ENCODE results near the gene GALK2. TPM values are rescaled to one million over a fixed set of nuclear protein-coding genes. Genes with fewer than 3 reads are reported as not detected.

Gene GALK2
- total and polyA plus RNA-seq, 2 experiments from 2014 or later, result 11.5 to 23.0 TPM

GRCh38 chr15:49154359-49154758 is 15.7 kb upstream of the GALK2 start (continued):
- TF ChIP-seq ZNF462 (CRISPR knock-in tag; IDR thresholded peaks at IDR 0.05), result no peak

GRCh38 chr15:49154799-49155109 is 15.3 kb upstream of the GALK2 start:
- peak overlapping the region; percentile 99 for H3K4me3 Mint-ChIP-seq
- no peaks in the 10 kb centered on the region for H3K9me3 Mint-ChIP-seq
- peak overlapping the region; percentile 68 for H3K27ac ChIP-seq (ENCODE audit: low read depth)
- H3K4me1 Mint-ChIP-seq, result peaks cover 12% of the 10 kb centered on the region
- peak overlapping the region; percentile 54; the same call in 1 of the 2 replicates for H2AFZ ChIP-seq
- no peak for DNase-seq (ENCODE audit: low spot score)
- no peaks in the 10 kb centered on the region; the same call in 1 of the 2 replicates for H3F3A ChIP-seq (replicated peaks; ENCODE audit: low read depth)
- H3K36me3 Mint-ChIP-seq (ENCODE audit: low read depth), result no peaks in the 10 kb centered on the region
- H3K27ac Mint-ChIP-seq, result peak overlapping the region; percentile 99
- H3K9me2 ChIP-seq (ENCODE audit: insufficient read depth), result no peaks in the 10 kb centered on the region
- peaks cover 67% of the 10 kb centered on the region for H3K79me2 ChIP-seq (replicated peaks; ENCODE audit: insufficient read depth)
- H3K27me3 ChIP-seq (ENCODE audit: insufficient read depth), result no peaks in the 10 kb centered on the region
- H3K4me1 ChIP-seq (ENCODE audit: insufficient read depth), result no peaks in the 10 kb centered on the region; the same call in 1 of the 2 replicates
- H3K4me3 ChIP-seq, result peak overlapping the region; percentile 82
- H3K36me3 ChIP-seq (ENCODE audit: insufficient read depth), result no peaks in the 10 kb centered on the region
- H3K4me2 ChIP-seq, result peak overlapping the region; percentile 93
- TF ChIP-seq CREB1 (CRISPR knock-in tag; IDR thresholded peaks at IDR 0.05; ENCODE audit: low read depth) (no peak), STAT1 (IDR thresholded peaks at IDR 0.05; ENCODE audit: unreplicated experiment) (no peak), JUNB (IDR thresholded peaks at IDR 0.05; ENCODE audit: unreplicated experiment) (no peak), EZH2phosphoT487 (IDR thresholded peaks at IDR 0.05; ENCODE audit: unreplicated experiment) (no peak), REST (IDR thresholded peaks at IDR 0.05; ENCODE audit: unreplicated experiment) (no peak)
- H3K27me3 Mint-ChIP-seq (ENCODE audit: insufficient read depth, low read depth, poor library complexity), result no peaks in the 10 kb centered on the region
- ATAC-seq, result no peak
- H4K20me1 ChIP-seq (replicated peaks; ENCODE audit: insufficient read depth), result peaks cover 8% of the 10 kb centered on the region
